ENCODE data around the gene SCN1A. TPM values are rescaled to one million over a fixed set of nuclear protein-coding genes. Genes with fewer than 3 reads are reported as not detected.

The SCN1A gene
- total and polyA plus RNA-seq, 2 of the 8 experiments (the other 6 are each of a cell fraction or from before 2014, with no cell fraction given), result 0.18 to 1.9 TPM

GRCh38 chr2:166144071-166144470 lies 16.3 kb upstream of the SCN1A start:
- Histone ChIP-seq H3K27me3 (replicated peaks in 1 of 4; ENCODE audit: control insufficient read depth in 3 of 4, extremely low read depth in 1 of 4, insufficient read depth in 3 of 4, low read length in 3 of 4) (peaks cover 0 to 2% (median 0%) of the 10 kb centered on the region in 4 experiments; a peak in 1 of 7 replicates), H4K5ac (ENCODE audit: insufficient read length, low read depth, low read length) (no peak overlapping the region), H2BK15ac (ENCODE audit: low read length) (no peak overlapping the region), H3K4me1 (replicated peaks in 1 of 4; ENCODE audit: control insufficient read depth in 3 of 4, insufficient read depth in 4 of 4, low read length in 3 of 4) (peaks cover 0 to 3% (median 1%) of the 10 kb centered on the region in 4 experiments; a peak in 3 of 7 replicates), H3K27ac (ENCODE audit: low read depth, low read length) (no peak overlapping the region), H3K56ac (replicated peaks; ENCODE audit: insufficient read length, low read depth, low read length) (no peak overlapping the region), H3K4ac (replicated peaks; ENCODE audit: insufficient read length, low read depth, low read length) (no peak overlapping the region), H3K9ac (replicated peaks in 1 of 4; ENCODE audit: extremely low read depth in 1 of 4, low read depth in 3 of 4, low read length in 3 of 4) (no peak overlapping the region), H3K4me3 (ENCODE audit: extremely low read depth in 1 of 4, insufficient read depth in 2 of 4, low read depth in 3 of 4, low read length in 4 of 4) (no peak overlapping the region), H2BK120ac (replicated peaks; ENCODE audit: low read depth, low read length) (no peak overlapping the region), H3K9me3 (ENCODE audit: insufficient read depth in 2 of 2, low read depth in 1 of 2, low read length in 1 of 2) (no peaks in the 10 kb centered on the region), H3K23me2 (ENCODE audit: low read depth, low read length) (no peaks in the 10 kb centered on the region), H3K4me2 (ENCODE audit: insufficient read depth in 1 of 2, low read depth in 2 of 2, low read length in 2 of 2) (no peak overlapping the region), H4K8ac (ENCODE audit: extremely low read depth, insufficient read depth, low read length) (no peak overlapping the region), H3K18ac (ENCODE audit: extremely low read depth, low read length) (no peak overlapping the region), H2BK12ac (ENCODE audit: low read depth, low read length) (no peak overlapping the region), H2BK5ac (ENCODE audit: low read depth, low read length) (no peak overlapping the region), H2BK20ac (ENCODE audit: low read length) (no peak overlapping the region), H3K79me1 (ENCODE audit: low read depth, low read length) (no peaks in the 10 kb centered on the region), H3K36me3 (ENCODE audit: control insufficient read depth in 2 of 4, insufficient read depth in 4 of 4, low read length in 3 of 4) (no peaks in the 10 kb centered on the region), H4K91ac (replicated peaks; ENCODE audit: insufficient read length, low read length) (no peak overlapping the region), H2AK5ac (ENCODE audit: low read depth, low read length) (no peak overlapping the region), H4K20me1 (replicated peaks in 1 of 2; ENCODE audit: control insufficient read depth in 1 of 2, insufficient read depth in 2 of 2, low read length in 2 of 2) (no peaks in the 10 kb centered on the region), H3K79me2 (ENCODE audit: control insufficient read depth in 1 of 2, insufficient read depth in 2 of 2, low read length in 2 of 2) (no peaks in the 10 kb centered on the region), H3K23ac (ENCODE audit: insufficient read length) (no peak overlapping the region), H3K14ac (ENCODE audit: insufficient read length) (no peak overlapping the region), H2AFZ (ENCODE audit: low read length) (no peak overlapping the region)
- no peak for FAIRE-seq
- no peak for DNase-seq (ENCODE audit: low read depth in 1 of 2, low spot score in 2 of 2)
- POLR2A ChIA-PET (ENCODE audit: partially characterized antibody), result no interaction called here
- 92% methylated on average over 1 of the region's 1 CpG; no CpG with 5 or more reads in 1 of the 2 experiments for WGBS, 2 experiments (ENCODE audit: extremely low coverage in 1 of 2, insufficient coverage in 1 of 2, insufficient read length in 1 of 2, insufficient replicate concordance in 2 of 2, low coverage in 1 of 2, low lambda C conversion rate in 2 of 2, missing lambda C conversion rate in 1 of 2)
- TF ChIP-seq GTF2F1 (IDR thresholded peaks at IDR 0.05; ENCODE audit: borderline replicate concordance, low read depth, low read length), result no peak
- CTCF ChIA-PET (ENCODE audit: partially characterized antibody), result no interaction called here
